Suprapubic skin (tissue), 3 donors: Measurements from ENCODE around the gene TRMT61A.

Experiments
- CTCF ChIP-seq, 2 donors: fragments of 200-600 bp in 1 of 2; fragments of 450-650 bp in 1 of 2; sonication (generic) in 1 of 2; IDR thresholded peaks; one replicate each; pipeline ENCODE4 v1.5.1; 2016 to 2019; ENCODE audit warnings: antibody characterized with exemption in 2 of 2, mild to moderate bottlenecking in 1 of 2, moderate library complexity in 1 of 2
- POLR2A ChIP-seq, 2 donors: fragments of 450-650 bp; IDR thresholded peaks; one replicate each; pipeline ENCODE4 v1.6.1; 2017; ENCODE audit warnings: antibody characterized with exemption in 2 of 2, mild to moderate bottlenecking in 2 of 2, moderate library complexity in 2 of 2

GRCh38 chr14:103542605-103543088 lies 13.7 kb downstream of the TRMT61A start:
- TF ChIP-seq CTCF (IDR thresholded peaks at IDR 0.05), result no peak
- TF ChIP-seq POLR2A (IDR thresholded peaks at IDR 0.05), result no peak
